ENCODE results near the gene ITM2A.

- TF ChIP-seq EZH2phosphoT487 (IDR thresholded peaks at IDR 0.05; ENCODE audit: insufficient read depth, low read depth): no peak
- no peak for TF ChIP-seq EZH2 (IDR thresholded peaks at IDR 0.05; ENCODE audit: insufficient read depth, poor library complexity, severe bottlenecking)
Measured at GRCh38 chrX:79330022-79330421, 37.1 kb downstream of the ITM2A start.
